Measurements from ENCODE around the gene GLYATL1. TPM values are rescaled to one million over a fixed set of nuclear protein-coding genes. Genes with fewer than 3 reads are reported as not detected.

Gene GLYATL1
- total RNA-seq, 3 donors from 2014 or later: 0.19 TPM; not detected in 2

DNA sequence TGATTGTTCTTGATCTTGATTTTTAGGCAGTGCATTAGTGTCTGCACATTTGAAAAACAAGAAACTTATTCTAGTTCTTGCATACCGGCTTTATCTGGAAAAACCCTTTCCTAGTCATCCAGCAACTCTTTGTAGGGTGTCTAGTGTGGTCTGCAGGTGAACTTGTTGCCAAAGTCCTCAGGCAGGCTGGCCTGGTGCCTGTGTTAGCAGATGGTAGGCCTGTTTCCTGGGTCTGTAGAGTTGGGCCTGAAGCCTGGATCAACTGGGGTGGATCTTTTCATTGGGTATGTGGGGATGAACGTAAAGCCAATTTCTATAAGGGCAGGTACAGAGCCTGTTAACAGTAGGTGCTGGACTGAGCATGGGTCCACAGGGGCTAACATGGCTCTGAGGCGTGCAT is 5.6 kb upstream of the GLYATL1 start:
- intact Hi-C loops (cut with DNase I, micrococcal nuclease): no loop called here

GRCh38 chr11:58934945-58935513 is 4.3 kb upstream of the GLYATL1 start:
- TF ChIP-seq, protein P1, sequence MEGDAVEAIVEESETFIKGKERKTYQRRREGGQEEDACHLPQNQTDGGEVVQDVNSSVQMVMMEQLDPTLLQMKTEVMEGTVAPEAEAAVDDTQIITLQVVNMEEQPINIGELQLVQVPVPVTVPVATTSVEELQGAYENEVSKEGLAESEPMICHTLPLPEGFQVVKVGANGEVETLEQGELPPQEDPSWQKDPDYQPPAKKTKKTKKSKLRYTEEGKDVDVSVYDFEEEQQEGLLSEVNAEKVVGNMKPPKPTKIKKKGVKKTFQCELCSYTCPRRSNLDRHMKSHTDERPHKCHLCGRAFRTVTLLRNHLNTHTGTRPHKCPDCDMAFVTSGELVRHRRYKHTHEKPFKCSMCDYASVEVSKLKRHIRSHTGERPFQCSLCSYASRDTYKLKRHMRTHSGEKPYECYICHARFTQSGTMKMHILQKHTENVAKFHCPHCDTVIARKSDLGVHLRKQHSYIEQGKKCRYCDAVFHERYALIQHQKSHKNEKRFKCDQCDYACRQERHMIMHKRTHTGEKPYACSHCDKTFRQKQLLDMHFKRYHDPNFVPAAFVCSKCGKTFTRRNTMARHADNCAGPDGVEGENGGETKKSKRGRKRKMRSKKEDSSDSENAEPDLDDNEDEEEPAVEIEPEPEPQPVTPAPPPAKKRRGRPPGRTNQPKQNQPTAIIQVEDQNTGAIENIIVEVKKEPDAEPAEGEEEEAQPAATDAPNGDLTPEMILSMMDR (IDR thresholded peaks at IDR 0.05): no peak
- H3K4me3 ChIP-seq: no peak overlapping the region

More for the DNA sequence above, 5.6 kb upstream of the GLYATL1 start:
- no peak for DNase-seq
- no peaks in the 10 kb centered on the region for H3K36me3 ChIP-seq (ENCODE audit: low read depth)
- TF ChIP-seq, protein P1 (IDR thresholded peaks at IDR 0.05): no peak
- no peaks in the 10 kb centered on the region for H3K9me3 ChIP-seq
- H3K4me1 ChIP-seq (ENCODE audit: low read depth): peaks cover under 1% of the 10 kb centered on the region
- no peak for ATAC-seq
- no peak overlapping the region for H3K4me3 ChIP-seq

DNA sequence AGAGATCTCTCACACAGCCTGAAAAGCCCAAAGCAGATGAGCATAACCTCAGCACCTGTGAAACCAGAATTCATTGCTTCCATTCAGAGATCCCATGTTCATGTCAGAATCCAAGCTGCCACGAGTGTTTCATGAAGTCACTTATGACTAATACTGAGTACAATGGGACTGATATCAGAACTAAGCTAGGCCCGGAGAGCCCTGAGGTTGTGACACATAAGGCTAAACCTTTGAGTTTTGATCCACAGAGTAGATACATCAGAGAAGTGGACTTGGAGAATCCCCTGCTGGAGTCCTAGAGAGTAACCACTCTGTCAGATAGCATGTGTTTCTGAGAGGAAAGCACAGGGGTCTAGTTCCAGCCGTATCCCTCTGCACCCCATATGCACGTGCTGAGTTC is 890 bp upstream of the GLYATL1 start:
- TF ChIP-seq, protein P1 (IDR thresholded peaks at IDR 0.05): no peak
- Histone ChIP-seq H3K4me3 (no peak overlapping the region), H3K4me1 (ENCODE audit: low read depth) (no peaks in the 10 kb centered on the region), H3K9me3 (no peaks in the 10 kb centered on the region), H3K36me3 (ENCODE audit: low read depth) (no peaks in the 10 kb centered on the region)
- no peak for DNase-seq
- no peak for ATAC-seq
- intact Hi-C loops (cut with DNase I, micrococcal nuclease): no loop called here

More at GRCh38 chr11:58934945-58935513, 4.3 kb upstream of the GLYATL1 start:
- no peaks in the 10 kb centered on the region for H3K9me3 ChIP-seq
- intact Hi-C loops (cut with DNase I, micrococcal nuclease): no loop called here
- no peak for ATAC-seq
- no peaks in the 10 kb centered on the region for H3K4me1 ChIP-seq (ENCODE audit: low read depth)
- H3K36me3 ChIP-seq (ENCODE audit: low read depth): no peaks in the 10 kb centered on the region
- no peak for DNase-seq

- TF ChIP-seq, protein P1 (IDR thresholded peaks at IDR 0.05): no peak
- Histone ChIP-seq H3K4me3 (no peak overlapping the region), H3K9me3 (no peaks in the 10 kb centered on the region), H3K4me1 (ENCODE audit: low read depth) (no peaks in the 10 kb centered on the region), H3K36me3 (ENCODE audit: low read depth) (no peaks in the 10 kb centered on the region)
- intact Hi-C loops (cut with DNase I, micrococcal nuclease): no loop called here
- ATAC-seq: no peak
- no peak for DNase-seq
Observed at GRCh38 chr11:58940028-58940427, 740 bp downstream of the GLYATL1 start.

DNA sequence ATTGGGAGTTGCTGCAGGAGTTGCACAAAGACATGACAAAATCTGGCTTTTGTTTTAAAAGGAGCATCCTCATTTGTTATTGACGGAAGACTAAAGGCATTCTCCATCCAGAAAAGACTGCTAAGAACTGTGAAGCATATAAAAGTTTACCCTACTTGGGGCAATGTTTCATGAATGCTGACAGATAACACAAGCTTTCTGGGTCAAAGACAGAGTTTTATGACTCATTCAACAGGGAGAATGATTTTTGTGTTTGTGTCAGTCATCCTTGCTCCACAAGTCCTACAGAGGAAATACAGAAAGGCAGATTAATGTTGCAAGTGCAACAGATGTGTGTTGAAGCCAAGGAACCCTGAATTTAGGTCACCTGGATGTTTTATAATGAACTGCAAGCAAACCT is 2.5 kb downstream of the GLYATL1 start:
- ATAC-seq (no peak), DNase-seq (no peak)
- Histone ChIP-seq H3K4me3 (no peak overlapping the region), H3K9me3 (no peaks in the 10 kb centered on the region), H3K4me1 (ENCODE audit: low read depth) (no peaks in the 10 kb centered on the region), H3K36me3 (ENCODE audit: low read depth) (no peaks in the 10 kb centered on the region)
- TF ChIP-seq, protein P1 (IDR thresholded peaks at IDR 0.05): no peak
- intact Hi-C loops (cut with DNase I, micrococcal nuclease): no loop called here

DNA sequence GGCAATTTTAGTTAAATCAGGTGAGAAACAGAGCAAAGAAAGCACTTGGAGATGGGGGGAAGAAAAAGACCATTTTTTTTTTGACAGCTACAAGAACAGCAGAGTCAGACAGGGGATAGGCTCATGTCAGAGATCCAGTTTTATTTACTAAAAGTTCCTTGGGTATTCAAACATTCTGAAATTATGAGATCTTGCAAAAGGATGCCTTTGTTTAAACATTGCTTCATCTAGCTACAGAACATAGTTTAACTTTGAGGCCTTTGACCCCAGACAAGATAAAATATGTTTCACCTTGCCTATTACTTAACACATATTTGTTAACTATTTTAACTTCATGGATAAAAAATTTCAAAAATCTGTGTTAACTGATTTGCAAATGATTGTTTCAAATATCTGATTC is 6.4 kb downstream of the GLYATL1 start:
- no peaks in the 10 kb centered on the region for H3K36me3 ChIP-seq (ENCODE audit: low read depth)
- no peaks in the 10 kb centered on the region for H3K9me3 ChIP-seq
- intact Hi-C loops (cut with DNase I, micrococcal nuclease): no loop called here
- TF ChIP-seq, protein P1 (IDR thresholded peaks at IDR 0.05): no peak
- DNase-seq: no peak
- H3K4me1 ChIP-seq (ENCODE audit: low read depth): no peaks in the 10 kb centered on the region
- ATAC-seq: no peak
- no peak overlapping the region for H3K4me3 ChIP-seq
